GM18867 (cell line): ENCODE data around the gene CPSF3.
A peak's percentile ranks its signal among the peaks of the same experiment; 100 is the strongest.

Experiments
- ATAC-seq: cut with Tn5 transposase; IDR thresholded peaks from one replicate; pipeline ENCODE4 v1.9.1; 2021; ENCODE audit warnings: mild to moderate bottlenecking, moderate library complexity; ENCODE audit not compliant: unreplicated experiment

The CPSF3 gene

DNA sequence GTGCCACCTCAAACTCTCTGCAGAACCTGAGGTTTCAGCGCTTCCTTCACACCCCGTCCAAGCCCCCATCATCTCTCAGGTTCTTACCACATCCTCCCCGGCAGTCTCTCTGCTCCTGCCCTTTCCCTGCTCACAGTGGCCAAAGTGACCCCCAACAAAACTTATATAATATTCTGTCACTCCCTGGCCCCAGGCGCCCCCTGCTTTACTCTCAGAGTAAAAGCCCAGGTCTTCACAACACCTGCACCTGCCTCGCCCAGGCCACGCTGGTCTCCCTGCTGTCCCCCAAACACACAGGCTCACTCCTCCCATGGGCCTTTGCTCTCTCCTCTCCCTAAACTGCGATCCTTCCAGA is 6.5 kb upstream of the CPSF3 start:
- ATAC-seq = no peak

DNA sequence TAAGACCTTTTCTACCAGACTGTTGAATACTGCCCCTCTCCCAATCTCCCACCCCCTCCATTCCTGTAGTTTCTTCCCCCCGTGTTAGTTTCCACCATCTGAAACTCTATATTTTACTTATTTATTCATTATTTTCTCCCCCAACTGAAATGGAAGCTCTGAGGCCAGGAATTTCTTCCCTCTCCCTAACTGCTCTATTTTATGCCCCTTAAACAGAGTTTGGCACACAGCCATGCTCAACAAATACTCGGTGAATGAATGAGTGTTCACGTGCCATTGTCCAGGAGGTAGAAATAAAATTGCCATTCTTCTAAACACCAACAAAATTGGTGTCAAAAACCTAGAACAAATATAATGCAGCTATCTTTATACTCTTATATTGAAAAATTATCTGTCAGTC is 5.7 kb upstream of the CPSF3 start:
- ATAC-seq = no peak

DNA sequence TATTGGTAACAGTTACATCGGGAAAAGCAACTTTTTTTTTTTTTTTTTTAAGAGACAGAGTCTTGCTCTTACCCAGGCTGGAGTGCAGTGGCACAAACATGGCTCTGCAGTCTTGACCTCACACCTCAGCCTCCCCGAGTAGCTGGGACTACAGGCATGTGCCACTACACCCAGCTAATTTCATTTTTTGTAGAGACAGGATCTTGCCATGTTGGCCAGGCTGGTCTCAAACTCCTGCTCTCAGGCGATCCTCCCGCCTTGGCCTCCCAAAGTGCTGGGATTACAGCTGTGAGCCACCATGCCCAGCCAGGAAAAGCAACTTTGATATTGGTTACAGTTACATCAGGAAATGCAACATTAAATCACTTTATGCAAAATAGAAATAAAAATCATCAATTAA is 4.7 kb upstream of the CPSF3 start:
- no peak for ATAC-seq

DNA sequence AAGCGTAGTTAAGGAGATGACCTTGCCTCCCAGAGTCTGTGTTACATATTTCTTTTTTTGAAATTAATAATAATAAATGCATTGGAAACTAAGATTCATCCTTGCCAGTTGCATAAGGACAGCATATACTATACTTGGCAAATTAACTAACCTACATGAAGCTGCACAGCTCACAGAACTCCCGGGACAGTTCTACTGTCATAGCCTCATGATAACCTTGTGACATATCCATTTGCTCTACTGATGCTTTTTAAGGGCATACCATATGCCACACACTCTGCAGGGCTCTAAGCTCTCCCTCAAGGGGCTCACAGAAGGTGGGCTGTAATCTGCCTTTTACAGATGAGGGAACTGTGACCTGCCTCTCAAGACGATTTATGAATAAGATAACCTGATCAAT is 3.9 kb upstream of the CPSF3 start:
- no peak for ATAC-seq

DNA sequence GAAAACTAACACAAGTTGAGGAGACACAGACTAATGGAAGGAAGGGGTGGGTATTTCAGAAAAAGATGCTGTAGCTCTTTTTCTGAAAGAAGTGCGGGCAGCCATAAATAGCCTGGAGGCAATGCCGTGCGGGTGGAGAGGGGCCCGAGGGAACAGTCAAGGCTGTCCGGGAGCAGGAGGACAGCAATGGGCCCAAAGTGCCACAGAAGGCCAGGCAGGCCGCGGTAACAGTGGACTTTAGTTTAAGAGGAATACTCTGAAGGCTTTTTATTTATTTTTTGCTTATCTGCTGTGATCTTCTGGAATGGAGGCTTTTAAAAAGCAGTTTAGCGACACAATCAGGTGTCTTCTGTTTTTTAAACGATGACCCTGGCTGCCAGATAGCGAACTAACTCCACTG is 3.0 kb upstream of the CPSF3 start:
- ATAC-seq = no peak

DNA sequence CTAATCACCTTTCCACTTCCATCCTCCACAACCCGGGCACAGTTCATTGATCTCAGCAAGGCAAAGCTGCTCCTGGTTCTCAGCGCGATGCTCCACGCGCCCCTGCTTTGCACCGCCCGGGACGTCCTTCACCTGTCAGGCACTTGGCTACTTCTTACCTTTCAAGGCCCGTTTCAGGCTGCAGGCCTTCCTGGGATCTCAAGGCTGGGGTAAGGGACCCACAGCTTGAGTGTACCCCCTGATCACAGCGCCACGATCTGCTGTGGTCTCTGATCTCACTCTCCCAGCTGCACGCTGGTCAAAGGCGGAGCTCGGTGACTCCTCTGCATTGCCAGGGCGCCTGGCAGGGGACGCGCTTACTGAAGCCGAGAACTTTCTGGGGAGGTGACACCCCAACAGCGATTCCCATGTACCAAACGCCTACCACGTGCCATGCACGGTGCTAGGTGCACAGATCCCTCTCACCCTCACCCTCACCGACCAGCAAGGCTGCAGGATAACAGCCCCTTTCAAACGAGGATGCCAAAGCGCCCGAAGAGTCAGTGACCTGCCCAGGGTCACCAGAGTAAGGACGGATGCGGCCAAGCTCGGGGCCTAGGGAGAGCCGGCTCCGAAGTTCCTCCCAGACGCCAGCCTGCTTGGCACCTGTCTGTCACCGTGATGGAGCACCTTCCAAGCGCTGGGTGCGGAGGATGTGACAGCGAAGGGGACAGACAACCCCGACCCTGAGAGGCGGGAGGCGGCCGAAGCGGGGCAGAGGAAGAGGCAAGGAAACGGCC is 944 bp upstream of the CPSF3 start:
- ATAC-seq = peak; percentile 31

DNA sequence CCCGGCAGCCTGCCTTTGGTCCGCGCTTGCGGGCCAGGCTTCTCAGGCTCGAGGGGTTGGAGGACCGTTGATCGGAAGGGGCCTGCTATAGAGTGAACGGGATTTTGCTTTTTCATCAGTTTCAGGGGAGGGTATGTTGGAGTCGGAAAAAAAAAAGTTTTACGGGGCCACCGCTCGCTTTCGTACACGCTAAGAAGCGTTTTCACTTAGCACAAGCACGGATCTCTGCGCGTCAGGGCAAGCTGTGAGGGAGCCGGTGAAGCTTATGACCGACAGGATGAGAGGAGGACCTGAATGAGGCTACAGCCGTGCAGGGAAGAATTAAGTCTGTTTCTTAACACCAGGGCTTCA is 443 bp downstream of the CPSF3 start:
- peak; percentile 6 for ATAC-seq

DNA sequence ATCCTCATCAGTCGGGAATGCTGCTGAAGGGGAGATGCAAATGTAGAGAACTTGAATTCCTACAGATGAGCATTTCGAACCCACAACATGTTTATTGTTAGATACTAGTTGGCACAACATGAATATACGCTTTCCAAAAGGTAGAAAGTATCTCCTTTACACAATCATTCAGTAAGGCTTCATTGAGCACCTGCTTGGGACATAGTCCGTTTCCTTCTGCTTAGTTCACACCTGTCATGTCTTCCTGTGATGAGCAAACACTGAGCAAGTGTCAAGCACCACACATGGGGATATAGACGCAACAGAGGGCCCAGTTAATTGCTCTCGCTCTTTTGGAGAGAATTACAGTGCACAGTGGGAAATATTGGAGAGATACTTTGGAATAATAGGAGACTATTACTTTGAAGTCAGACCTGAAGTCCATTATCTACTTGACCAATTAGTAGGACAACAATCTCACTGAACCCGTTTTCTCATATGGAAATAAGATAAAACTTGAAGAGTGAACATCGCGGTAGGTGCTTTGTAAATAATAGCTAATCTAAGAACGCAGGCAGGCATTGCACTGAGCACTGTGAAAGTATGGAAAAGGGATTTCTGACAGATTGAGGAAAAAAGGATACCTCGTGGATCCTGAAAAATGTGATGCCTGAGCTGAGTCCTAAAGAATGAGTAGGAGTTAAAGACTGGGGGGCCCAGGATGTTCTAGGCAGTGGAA is 1.2 kb downstream of the CPSF3 start:
- ATAC-seq = no peak

DNA sequence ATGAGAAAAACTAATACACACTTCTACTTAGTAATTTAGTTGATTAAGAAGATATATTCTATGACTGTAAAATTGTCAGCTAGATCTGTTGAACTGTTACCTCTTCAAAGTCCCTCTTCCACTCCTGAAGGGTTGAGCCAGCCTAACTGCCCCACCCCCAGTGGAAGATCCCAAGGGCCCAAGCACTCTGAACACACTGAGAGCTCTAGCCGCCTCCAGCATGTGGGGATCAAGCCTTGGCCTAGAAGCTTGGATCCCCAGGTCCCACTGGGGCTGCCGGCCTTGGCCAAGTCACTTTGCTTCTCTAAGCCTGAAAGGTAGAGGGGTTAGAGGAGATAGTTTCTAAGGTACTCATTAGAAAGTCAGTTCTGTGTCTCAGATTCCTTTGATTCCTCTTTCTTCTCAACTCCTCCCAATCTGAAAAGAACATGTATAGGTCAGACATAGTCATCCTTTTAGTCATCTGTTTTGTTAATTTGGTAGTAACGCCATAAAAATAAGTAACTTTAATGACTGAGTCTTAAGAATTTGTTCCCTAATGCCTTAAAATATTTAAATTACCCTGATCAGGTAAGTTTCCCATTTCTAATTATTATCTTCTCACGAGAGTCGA is 5.6 kb downstream of the CPSF3 start:
- no peak for ATAC-seq

DNA sequence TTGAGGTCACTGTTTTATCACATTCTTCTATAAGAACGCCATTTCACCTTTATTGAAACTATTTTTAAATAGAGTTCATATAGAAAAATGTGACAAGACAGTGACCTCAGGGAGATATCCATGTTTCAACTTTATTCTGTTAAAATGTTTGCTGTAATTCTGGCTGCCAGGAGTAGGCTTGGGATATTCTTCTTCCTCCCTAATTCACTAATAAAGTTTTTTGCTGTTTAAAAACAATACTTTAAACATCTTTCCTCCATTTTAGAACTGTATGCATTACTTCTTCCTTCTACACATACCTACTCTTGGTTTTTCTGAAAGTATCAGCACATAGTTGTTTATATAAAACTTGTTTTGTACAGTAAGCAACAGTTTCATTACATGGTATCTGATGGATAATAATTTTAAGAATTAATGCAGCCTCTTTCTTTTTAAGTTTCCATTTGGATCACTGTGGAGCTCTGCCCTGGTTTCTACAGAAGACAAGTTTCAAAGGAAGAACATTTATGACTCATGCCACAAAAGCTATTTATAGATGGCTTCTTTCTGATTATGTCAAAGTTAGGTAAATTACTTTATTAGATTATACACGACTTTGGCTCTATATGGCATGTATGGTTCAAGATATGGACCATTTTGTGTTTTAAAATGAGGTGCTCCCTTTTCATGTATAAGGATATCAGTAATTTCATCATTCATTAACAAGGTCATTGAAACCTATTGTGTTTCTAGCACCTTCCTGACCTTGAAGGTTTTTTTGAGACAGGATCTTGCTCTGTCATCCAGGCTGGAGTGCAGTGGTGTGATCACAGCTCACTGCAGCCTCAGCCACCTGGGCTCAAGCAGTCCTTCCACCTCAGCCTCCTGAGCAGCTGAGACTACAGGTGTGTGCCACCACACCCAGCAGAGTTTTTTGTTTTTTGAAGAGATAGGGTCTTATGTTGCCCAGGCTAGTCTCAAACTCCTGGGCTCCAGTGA is 7.2 kb downstream of the CPSF3 start:
- ATAC-seq = no peak

DNA sequence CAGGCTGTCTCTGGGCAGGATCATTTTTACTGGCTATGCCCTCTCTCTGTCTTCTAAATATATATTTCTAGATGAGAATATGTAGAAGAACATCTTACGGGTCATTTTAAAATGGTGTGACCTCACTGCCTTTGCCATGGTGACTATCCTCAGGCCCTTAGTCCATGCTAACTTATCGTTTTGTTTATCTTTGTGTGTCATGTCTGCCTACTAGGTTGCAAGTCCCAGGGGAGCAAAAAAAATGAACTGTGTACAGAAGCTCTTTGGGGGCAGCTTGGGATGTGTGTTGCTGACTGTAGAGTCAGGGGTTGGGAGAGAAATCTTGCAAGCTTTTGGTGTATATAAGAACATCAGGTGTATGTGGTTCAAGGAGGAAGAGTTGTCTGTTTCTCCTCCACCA is 11.0 kb downstream of the CPSF3 start:
- no peak for ATAC-seq

DNA sequence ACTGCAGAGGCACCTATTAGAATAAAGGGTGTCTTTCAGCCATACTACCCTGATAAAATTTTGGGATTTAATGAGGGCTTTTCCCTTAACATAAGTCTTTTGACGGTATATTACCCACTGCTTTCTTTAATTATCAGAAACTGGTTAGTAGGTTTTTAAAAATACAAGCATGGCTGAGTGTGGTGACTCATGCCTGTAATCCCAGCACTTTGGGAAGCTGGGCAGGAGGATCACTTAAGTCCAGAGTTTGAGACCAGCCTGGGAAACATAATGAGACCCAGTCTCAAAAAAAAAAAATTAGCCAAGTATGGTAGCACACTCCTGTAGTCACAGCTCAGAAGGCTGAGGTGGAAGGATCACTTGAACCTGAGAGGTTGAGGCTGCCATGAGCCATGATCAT is 16.1 kb downstream of the CPSF3 start:
- no peak for ATAC-seq

DNA sequence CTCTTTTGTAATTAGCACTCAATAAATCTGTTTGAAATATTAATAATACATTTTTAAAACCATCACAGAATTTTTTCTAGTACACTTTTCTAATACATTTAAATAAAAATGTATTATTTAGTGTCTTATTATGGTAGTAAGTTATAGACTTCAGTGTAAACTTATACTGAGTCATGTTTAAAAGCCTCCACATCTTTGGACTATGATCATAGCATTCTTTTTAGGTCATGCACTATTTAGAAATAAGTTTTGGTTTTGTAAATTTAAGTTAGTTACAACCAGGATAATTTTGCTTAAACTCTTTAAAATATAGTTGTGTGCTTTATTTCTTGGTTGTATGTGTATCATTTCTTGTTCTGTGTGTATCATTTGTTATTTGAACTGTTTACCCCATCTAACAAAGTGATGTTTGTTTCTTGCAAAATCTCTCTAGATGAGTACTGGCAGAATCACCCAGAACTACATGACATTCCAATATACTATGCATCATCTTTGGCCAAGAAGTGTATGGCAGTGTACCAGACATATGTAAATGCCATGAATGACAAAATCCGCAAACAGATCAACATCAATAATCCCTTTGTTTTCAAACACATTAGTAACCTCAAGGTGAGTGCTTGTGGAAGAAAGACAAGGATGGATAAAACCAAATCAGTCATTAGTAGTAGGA is 16.7 kb downstream of the CPSF3 start:
- no peak for ATAC-seq

DNA sequence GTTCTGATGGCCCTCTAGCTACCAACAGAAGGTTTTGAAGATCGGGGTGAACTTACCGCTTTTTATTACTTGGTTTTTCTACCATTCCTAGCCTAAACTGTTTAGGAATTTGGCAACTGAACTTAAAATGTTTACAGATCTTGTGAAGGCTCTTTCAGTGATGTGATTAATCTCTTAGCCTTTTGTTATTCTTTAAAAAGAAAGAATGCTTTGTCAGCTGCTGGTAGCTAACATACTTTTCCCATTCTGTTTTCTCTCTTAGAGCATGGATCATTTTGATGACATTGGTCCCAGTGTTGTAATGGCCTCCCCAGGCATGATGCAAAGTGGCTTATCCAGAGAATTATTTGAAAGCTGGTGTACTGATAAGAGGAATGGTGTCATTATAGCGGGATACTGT is 18.1 kb downstream of the CPSF3 start:
- ATAC-seq = no peak

DNA sequence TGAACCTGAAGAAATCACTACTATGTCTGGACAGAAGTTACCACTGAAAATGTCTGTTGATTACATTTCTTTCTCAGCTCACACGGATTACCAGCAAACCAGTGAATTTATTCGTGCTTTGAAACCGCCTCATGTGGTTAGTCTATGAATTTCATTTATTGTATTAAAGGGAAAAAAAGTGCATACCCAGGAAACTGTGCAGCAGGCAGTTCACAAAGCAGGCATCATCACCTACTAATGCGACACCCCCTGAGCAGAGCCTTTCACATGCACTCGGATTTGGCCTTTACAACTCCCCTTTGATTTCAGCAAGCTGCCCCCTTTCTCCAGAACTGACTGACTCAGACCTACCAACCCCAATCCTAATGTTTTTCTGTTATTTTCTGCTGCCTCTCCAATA is 20.1 kb downstream of the CPSF3 start:
- no peak for ATAC-seq

DNA sequence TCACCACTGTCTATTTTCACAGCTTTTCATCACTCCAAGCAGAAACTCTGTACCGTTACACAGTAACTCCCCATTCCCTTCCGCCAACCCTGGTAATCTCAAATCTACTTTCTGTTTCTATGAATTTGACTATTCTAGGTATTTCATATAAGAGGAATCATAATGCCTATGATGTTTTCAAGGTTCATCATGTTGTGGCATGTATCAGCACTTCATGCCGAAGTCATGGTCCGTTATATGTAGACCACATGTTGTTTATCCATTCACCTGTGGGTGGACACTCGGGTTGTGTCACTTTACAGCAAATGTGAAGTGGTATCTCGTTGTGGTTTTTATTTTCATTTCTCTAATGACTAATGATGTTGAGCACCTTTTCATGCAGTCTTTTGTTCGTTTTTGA is 21.6 kb downstream of the CPSF3 start:
- no peak for ATAC-seq

DNA sequence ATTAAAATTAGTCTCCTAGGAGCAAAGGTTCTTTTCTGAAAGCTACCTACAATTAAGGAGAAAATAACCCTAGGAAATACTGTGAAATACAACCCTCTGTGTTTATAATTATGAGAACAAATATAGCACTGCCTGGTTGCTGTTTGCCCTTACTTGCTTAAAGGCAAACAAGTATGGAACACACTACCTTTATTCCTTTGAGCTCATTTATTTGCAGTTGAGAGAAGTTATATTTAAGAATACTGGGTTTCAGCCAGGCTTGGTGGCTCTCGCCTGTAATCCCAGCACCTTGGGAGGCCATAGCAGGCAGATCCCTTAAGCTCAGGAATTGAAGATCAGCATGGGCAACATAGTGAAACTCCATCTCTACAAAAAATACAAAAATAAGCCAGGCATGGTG is 27.8 kb downstream of the CPSF3 start:
- no peak for ATAC-seq

DNA sequence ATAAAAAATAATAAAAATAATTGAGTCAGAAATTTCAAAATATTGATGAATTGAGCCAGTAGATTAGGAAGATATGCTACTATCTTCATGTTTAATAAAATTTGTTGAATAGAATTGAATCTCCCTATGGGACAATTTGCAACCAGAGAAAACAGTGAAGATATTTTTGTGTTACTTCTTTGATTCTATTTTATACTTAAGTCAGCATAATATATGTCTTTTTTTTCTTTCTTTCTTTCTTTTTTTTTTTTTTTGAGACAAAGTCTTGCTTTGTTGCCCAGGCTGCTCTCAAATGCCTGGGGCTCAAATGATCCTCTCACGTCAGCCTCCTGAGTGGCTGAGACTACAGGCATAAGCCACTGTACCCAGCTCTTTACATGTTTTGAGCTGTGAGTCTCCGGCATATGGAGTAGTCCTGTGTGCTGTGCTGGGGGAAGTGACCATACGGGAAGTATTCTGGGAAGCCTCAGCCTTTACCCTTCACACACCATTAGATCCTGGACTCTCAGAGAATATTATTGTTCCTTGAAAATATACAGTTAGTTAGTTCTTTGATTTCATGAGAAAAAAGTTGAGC is 37.1 kb downstream of the CPSF3 start:
- no peak for ATAC-seq

DNA sequence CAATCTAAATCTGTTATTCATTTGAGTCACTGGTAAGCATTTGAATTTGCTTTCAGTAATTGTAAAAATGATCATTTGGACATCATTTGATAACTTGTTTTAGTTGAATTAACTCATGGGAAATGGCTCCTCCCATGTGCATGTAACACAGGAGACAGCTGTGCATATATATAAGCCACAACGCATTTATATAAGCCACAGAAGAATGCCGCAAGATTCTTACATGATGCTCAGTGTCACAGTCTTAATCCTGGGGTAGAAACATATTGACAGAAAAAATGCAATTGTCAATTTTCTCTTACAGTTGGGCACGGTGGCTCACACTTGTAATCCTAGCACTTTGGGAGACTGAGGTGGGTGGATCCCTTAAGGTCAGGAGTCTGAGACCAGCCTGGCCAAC is 37.6 kb downstream of the CPSF3 start:
- no peak for ATAC-seq

DNA sequence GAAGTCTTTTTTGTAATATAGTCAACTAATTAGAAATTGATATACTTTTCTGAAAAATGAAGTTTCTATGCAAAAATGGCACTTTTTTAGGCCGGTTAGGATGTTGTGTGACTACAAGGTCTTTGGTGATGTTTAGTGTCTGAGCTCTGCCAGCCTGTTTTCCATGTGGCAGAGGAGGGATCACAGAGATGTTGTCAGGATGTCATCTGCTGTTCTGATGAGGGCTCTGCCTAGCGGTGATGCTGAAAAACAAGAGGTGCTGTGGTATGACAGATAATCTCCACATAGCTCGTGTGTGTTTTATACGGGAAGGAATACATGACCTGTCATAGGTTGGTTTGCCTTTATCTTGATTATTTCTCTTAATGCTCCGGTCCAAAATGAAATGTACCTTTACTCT is 38.9 kb downstream of the CPSF3 start:
- no peak for ATAC-seq
